Erythroblast (primary cell): ENCODE measurements around the gene MYH9.

Experiments used
- DNase-seq, 2 experiments: peaks; one replicate each; lab custom pipeline; 2025; lab: John Stamatoyannopoulos, UW
- GATA1 ChIP-seq: IDR thresholded peaks from 2 replicates; pipeline ENCODE4 v1.6.1; 2011; ENCODE audit warnings: low read depth, mild to moderate bottlenecking, control low read depth, low read length, moderate library complexity
- POLR2A ChIP-seq: IDR thresholded peaks from 2 replicates; pipeline ENCODE4 v1.6.1; 2011; ENCODE audit warnings: mild to moderate bottlenecking, low read length

Gene MYH9

DNA sequence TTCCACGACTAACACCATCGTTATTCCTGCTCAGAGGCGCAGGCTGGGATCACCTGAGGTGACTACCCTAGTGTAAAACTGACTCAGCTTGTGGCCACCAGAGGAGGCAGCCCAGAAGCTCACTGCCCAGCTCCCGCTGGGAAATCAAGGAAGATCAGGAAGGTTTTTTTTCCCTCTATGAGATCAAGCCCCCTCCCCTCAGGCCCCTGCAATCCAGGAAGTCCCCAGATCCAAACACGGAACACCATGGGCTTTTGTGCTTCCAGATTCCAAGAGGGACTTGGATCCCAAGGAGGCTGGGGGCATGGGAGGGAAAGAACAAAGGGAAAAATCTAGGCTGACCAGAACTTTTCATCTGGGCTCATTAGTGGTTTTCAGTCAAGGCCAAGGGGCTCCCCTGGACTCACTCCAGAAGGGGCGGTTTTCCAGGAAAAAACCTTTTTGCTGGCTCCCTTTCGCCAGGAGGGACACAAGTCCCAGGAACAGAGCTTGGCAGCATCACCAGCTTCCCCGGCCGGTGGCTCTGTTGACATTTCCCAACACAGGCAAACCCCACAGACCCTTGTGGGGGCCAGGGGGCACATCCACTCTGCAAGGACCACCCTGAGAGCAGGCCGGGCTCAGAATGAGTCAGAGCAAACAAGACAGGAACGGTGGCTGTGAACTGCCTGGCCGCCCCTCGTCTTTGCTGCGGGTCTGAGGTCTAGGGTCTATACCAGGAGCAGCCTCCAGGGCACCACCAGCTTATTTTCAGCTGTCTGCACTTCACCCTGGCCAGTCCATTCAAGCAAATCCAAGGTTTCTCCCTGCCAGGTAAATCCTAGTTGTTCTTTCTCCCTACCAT lies 36.8 kb downstream of the MYH9 start:
- DNase-seq = no peak
- no peak for TF ChIP-seq GATA1
- TF ChIP-seq POLR2A = no peak

DNA sequence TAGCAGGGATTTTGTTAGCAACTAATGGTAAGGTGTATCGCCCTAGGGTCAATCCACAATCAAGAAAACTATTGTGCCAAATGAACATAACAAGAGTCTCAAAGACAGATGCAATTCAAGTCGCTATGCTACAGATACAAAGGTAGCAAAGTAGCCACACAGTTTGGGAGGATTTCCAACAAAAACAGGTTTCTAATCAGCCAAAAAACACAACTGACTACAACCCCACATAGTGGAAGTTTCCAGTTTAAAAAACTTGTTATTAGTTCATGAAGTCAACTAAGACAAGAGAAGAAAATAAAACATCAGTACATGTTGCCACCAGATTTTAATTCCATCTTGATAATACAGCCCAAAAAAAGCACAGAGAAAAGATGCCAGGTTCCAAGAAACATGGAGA lies 38.0 kb downstream of the MYH9 start:
- no peak for TF ChIP-seq GATA1
- TF ChIP-seq POLR2A = no peak
- no peak for DNase-seq

DNA sequence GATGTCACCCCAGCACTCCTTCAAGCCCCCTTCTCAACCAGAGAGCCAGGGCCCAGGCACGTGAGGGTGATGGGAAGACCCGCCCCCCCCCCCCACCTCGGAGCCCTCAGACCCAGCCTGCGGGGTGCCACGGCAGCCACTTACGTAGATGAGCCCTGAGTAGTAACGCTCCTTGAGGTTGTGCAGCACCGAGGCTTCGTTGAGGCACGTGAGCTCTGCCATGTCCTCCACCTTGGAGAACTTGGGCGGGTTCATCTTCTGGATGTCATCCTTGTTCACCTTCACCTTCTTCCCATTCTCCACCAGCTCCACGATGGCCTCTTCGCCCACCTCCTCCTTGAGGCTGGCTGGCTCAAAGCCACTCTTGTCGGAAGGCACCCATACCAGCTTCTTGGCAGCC lies 39.0 kb downstream of the MYH9 start:
- TF ChIP-seq GATA1 (no peak), POLR2A (no peak)
- DNase-seq = no peak

DNA sequence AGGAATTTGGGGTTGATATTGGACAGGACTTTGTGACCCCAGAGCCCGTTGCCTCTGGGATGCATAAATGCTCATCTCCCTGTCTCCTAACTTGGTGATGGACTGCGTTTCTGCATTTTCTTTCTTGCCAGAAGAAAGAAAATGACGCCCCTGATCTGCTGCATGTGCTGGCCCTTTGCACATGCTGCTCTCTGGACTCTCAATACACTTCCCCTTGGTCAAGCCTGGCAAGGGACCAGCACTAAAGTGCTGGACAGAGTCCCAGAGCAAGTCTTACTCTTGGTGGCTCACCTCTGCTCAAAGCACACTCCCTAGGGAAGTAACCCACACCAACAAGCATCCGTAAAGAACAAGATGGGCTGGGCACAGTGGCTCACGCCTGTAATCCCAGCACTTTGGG lies 40.7 kb downstream of the MYH9 start:
- DNase-seq = no peak
- TF ChIP-seq GATA1 = no peak
- TF ChIP-seq POLR2A = no peak

DNA sequence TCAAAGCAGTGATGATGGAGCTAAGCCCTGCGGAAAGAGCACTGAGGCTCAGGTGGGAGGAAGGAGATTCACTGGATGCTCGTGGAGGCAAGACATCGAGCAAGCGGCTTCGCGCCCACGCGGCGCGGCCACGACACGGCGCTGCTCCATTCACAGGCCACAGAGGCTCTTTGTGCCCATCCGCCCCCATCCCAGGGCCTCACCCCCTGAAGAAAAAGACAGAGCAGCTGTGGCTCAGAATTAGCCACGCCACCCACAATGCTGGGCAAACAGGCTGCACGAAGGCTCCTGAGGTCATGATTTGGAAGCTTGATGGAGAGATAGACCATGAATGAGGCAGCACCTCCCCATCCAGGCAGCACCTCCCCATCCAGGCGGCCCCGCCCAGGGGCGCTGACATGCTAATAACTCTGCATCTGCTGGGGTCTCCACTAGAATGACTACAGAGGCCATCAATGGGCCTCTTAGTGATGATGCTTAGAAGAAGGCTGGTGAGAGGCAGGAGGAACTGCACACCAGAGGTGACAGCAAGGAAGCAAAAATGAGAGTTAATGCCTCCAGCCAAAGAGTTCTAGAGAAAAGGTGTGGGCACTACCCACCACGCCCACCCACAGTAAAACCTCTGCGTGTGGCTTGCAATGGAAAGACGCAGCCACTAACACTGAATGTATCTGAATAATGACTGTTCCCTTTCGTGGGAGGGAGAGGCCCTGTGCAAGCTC lies 43.5 kb downstream of the MYH9 start:
- DNase-seq = no peak
- no peak for TF ChIP-seq POLR2A
- TF ChIP-seq GATA1 = no peak

DNA sequence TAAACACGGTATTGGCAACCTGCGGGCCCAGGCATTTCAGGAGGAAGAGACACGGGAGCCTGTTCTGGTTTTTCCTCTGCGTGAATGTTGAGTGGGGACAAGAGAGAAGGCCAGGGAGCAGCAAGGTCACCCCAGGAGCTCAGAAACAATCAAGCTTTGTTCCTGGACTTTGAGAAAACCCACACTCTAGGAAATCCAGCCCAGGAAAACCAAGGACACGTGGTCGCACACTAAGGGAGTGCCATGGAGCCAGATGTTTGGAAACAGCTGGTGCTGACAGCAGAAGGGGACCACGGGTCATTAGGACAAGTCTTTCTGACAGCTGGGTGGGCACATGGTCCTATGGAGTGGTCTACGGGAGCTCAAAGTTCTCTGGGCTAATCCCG lies 44.1 kb downstream of the MYH9 start:
- no peak for DNase-seq
- TF ChIP-seq GATA1 = no peak
- no peak for TF ChIP-seq POLR2A

DNA sequence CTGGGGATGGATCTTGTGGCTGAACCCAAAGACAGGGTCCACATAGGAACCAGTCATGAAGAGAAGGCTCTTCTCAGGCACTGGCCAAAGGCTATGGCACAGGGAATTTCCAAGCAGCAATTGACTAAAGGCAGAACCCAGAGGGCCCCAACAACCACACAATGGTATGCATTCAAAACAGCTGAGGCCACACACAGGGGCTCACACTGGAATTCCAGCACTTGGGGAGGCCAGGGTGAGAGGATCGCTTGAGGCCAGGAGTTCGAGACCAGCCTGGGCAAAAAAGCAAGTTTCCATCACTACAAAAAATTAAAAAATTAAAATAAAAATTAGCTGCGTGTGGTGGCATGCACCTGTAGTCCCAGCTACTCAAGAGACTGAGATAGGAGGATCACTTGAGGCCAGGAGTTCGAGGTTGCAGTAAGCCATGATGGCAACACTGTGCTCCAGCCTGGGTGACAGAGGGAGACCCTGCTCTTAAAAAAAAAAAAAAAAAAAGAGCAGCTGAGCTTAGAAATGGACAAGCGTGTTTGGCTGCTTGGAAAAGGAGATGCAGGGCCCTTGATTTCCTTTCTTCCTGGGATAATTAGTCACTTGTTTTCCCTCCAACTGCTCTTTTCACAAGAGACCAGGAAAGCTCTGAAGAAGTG lies 44.6 kb downstream of the MYH9 start:
- DNase-seq = no peak
- TF ChIP-seq POLR2A (no peak), GATA1 (no peak)

DNA sequence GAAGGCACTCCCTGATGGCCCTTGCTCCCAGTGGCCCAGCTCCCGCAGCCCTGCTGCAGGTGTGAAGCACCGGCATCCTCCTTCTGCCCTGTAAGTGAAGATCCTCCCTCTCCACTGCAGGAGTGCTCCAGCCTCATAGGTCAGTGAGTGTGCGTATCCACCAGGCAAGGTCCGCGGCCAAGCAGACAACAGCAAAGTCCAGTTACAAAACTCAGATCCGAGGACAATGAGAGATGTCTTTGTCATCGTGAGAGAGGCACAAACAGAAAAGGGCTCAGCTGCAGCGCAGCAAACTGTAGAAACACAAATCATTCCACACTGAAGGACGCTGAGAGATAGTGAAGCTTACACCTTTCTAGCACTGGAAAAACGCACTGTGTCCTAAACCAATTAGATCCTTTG lies 46.1 kb downstream of the MYH9 start:
- DNase-seq = no peak
- no peak for TF ChIP-seq POLR2A
- no peak for TF ChIP-seq GATA1

DNA sequence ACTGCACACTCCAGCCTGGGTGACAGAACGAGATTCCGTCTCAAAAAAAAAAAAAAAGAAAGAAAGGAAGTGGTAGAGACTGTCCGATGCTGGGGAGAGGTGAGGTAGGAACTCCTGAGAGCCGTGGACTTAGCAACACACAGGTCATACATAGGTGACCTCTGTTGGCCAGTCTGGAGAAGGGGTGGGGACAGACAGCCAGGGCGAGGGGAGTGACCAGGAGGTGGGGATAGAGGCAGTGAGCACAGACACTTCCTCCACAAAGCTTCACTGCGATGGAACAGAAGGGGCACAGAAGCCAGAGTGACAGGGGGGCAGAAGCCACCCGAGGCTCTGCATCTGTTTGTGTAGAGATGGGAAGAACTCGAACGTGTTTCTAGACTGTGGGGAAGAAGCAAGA lies 47.1 kb downstream of the MYH9 start:
- TF ChIP-seq GATA1 (no peak), POLR2A (no peak)
- no peak for DNase-seq

DNA sequence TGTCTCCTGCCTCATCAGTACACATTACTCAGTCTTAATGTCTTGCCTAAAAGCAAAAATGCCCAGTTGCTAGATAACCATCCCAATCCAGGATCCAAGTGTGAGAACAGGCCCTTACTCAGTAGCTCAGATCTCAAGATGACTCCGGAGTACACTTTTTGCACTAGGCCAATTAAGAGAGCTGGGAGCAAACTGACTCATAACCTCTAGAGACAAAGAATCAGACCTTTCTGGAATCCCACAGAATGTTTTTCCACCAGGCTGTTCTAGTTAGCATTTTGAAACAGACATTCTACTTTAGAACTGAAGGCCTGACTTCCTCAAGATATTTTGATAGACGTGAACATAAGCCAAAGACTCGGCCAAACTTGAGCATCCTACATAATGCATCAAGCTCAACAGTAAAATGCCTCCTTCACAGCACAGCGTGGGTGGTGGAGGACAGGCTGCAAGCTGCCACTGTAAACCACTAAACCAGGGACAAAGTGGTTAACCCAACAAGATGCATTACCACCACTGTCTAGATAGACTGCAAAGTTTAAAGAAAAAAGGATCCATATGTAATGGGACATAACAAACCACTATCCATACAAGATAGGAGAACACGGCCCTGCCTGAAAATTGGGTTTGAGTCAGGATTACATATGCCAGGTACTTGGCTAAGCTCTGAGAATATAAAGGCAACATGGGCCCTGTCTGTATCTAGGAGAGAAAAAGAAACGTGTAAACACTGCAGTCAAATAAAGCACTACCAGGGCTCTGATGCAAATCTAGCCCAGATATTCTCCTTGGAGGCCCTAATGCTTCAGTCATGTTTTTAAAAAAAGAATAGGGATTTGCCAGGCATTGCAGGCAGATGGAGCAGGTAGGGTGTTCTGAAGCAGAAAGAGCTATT lies 48.3 kb downstream of the MYH9 start:
- no peak for DNase-seq
- TF ChIP-seq POLR2A = no peak
- no peak for TF ChIP-seq GATA1

DNA sequence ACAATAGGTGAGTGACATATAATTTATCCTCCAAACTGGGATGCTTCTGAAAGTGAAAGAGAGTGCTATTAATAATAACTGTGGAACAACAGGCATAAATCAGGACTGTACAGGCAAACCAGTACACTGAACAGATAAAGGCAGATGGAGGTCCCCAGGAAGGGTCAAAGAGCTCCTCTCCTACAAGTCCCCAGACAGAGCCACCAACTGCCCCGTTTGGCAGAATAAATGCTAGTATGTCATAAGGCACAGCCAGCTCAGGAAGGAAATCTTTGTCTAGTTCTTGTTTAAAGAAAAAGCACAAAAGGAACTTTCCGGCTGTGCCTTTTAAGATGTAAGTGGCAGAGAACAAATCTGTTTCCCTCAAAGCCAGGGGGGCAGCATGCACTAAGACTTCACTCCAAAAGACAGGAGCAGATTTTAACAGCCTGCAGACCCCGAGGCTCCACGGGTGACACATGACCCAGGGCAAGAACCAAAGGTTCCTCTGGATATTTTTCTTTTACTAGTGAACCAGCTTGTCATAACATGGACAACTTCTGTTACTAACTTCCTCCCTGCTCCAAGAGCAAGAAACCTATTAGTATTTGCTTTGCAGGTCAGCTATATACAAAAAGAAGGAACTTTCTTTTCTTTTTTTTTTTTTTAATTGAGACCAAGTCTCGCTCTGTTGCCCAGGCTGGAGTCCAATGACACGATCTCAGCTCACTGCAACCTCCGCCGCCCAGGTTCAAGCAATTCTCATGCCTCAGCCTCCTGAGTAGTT lies 50.2 kb downstream of the MYH9 start:
- DNase-seq = no peak
- TF ChIP-seq GATA1 (no peak), POLR2A (no peak)
